ENCODE measurements around the gene OR10P1.
"Not testable (repeated sequence)": the region's sequence is repeated elsewhere in the genome, so short reads cannot be mapped to it uniquely, and the experiment has no call there.

OR10P1 gene

GRCh38 chr12:55641595-55641994 lies 4.9 kb downstream of the OR10P1 start:
- TF ChIP-seq ZFX (IDR thresholded peaks at IDR 0.05) = no peak
- TF ChIP-seq CTCF (conservative IDR thresholded peaks at IDR 0.05) = no peak
- H3K27ac ChIP-seq = no peak overlapping the region

GRCh38 chr12:55642267-55642666 lies 5.6 kb downstream of the OR10P1 start:
- H3K27ac ChIP-seq = no peak overlapping the region
- TF ChIP-seq ZFX (IDR thresholded peaks at IDR 0.05) (no peak), CTCF (conservative IDR thresholded peaks at IDR 0.05) (no peak)

GRCh38 chr12:55642669-55643068 lies 6.0 kb downstream of the OR10P1 start:
- TF ChIP-seq CTCF (conservative IDR thresholded peaks at IDR 0.05) = no peak
- TF ChIP-seq ZFX (IDR thresholded peaks at IDR 0.05) = no peak
- no peak overlapping the region for H3K27ac ChIP-seq

- no peak overlapping the region for H3K27ac ChIP-seq
- TF ChIP-seq CTCF (conservative IDR thresholded peaks at IDR 0.05) (no peak), ZFX (IDR thresholded peaks at IDR 0.05) (no peak)
These were observed 7.9 kb downstream of the OR10P1 start for GRCh38 chr12:55644591-55644990.

GRCh38 chr12:55647027-55647426 lies 10.3 kb downstream of the OR10P1 start:
- no peak for TF ChIP-seq ZFX (IDR thresholded peaks at IDR 0.05)
- TF ChIP-seq CTCF (conservative IDR thresholded peaks at IDR 0.05) = no peak
- no peak overlapping the region for H3K27ac ChIP-seq

GRCh38 chr12:55650620-55651298 lies 14.1 kb downstream of the OR10P1 start:
- H3K27ac ChIP-seq = not testable (repeated sequence)

- H3K27ac ChIP-seq = no peak overlapping the region
These were observed 14.6 kb downstream of the OR10P1 start for GRCh38 chr12:55651299-55651683.

More at GRCh38 chr12:55651299-55651683, 14.6 kb downstream of the OR10P1 start:
- no peak for TF ChIP-seq CTCF (conservative IDR thresholded peaks at IDR 0.05)

Data from C4-2B (cell line).